Esophagus muscularis mucosa (tissue), 4 donors: Measurements from ENCODE around the gene OTX2. TPM values are rescaled to one million over a fixed set of nuclear protein-coding genes. Genes with fewer than 3 reads are reported as not detected.

ENCODE experiments used
- DNase-seq: peaks from one replicate; pipeline ENCODE4 v3.0.0-alpha.2; 2017; ENCODE audit errors: extremely low spot score
- H3K27ac ChIP-seq, 4 donors: fragments of 200-600 bp; sonication (generic); replicated peaks in 1 of 4; 1 replicate in 3 of 4; 2 replicates in 1 of 4; pipeline ENCODE4 v1.5.1; 2016 to 2019; ENCODE audit warnings: mild to moderate bottlenecking in 1 of 4
- H3K27me3 ChIP-seq, 4 donors: fragments of 200-600 bp; sonication (generic); one replicate each; pipeline versions ENCODE4 v1.5.1 to v1.6.0; 2016 to 2019
- H3K36me3 ChIP-seq, 4 donors: fragments of 200-600 bp; sonication (generic); one replicate each; pipeline ENCODE4 v1.5.1; 2016 to 2019
- H3K4me1 ChIP-seq, 4 donors: fragments of 200-600 bp; sonication (generic); one replicate each; pipeline ENCODE4 v1.5.1; 2016 to 2019
- H3K4me3 ChIP-seq, 4 donors: fragments of 200-600 bp; sonication (generic); 1 replicate in 2 of 4; 2 replicates in 2 of 4; pipeline ENCODE4 v1.5.1; 2016 to 2019; ENCODE audit warnings: mild to moderate bottlenecking in 4 of 4, moderate library complexity in 1 of 4
- H3K9me3 ChIP-seq, 4 donors: fragments of 200-600 bp; sonication (generic); 1 replicate in 3 of 4; 2 replicates in 1 of 4; pipeline ENCODE4 v1.5.1; 2016 to 2019
- EP300 ChIP-seq: sonication (generic); formaldehyde crosslinking; IDR thresholded peaks from one replicate; pipeline ENCODE4 v1.6.1; 2017; ENCODE audit warnings: antibody characterized with exemption
- POLR2A ChIP-seq: fragments of 450-650 bp; IDR thresholded peaks from one replicate; pipeline ENCODE4 v1.6.1; 2017; ENCODE audit warnings: antibody characterized with exemption, moderate library complexity, mild to moderate bottlenecking, low read depth
- POLR2AphosphoS5 ChIP-seq, 2 donors: sonication (generic); formaldehyde crosslinking; IDR thresholded peaks; one replicate each; pipeline ENCODE4 v1.6.1; 2017; ENCODE audit warnings: antibody characterized with exemption in 2 of 2
- WGBS: methylation state at CpG from one replicate; pipeline ENCODE4 v1.1.5; 2018; 5-methylcytosine and 5-hydroxymethylcytosine counted together
- intact Hi-C: fragments of 100-400 bp; cut with DNase I; formaldehyde crosslinking; loops from one replicate; pipeline ENCODE4 v1.15.1; 2023
- total RNA-seq, 4 donors: library from RNA; depleted of rRNA; stranded (reverse); fragments of >200 nt; gene quantifications; one replicate each; pipeline versions ENCODE4 v1.1.0 to v1.2.1, GENCODE V29; 2016
- TF ChIP-seq, protein P1 (sequence below), 3 experiments: fragments of 200-600 bp in 2 of 3; fragments of 450-650 bp in 1 of 3; sonication (generic) in 2 of 3; IDR thresholded peaks; one replicate each; pipeline ENCODE4 v1.5.1; 2017 to 2019; ENCODE audit warnings: antibody characterized with exemption in 3 of 3, mild to moderate bottlenecking in 2 of 3, moderate library complexity in 1 of 3

Gene OTX2
- total RNA-seq, 4 donors from 2014 or later = not detected

DNA sequence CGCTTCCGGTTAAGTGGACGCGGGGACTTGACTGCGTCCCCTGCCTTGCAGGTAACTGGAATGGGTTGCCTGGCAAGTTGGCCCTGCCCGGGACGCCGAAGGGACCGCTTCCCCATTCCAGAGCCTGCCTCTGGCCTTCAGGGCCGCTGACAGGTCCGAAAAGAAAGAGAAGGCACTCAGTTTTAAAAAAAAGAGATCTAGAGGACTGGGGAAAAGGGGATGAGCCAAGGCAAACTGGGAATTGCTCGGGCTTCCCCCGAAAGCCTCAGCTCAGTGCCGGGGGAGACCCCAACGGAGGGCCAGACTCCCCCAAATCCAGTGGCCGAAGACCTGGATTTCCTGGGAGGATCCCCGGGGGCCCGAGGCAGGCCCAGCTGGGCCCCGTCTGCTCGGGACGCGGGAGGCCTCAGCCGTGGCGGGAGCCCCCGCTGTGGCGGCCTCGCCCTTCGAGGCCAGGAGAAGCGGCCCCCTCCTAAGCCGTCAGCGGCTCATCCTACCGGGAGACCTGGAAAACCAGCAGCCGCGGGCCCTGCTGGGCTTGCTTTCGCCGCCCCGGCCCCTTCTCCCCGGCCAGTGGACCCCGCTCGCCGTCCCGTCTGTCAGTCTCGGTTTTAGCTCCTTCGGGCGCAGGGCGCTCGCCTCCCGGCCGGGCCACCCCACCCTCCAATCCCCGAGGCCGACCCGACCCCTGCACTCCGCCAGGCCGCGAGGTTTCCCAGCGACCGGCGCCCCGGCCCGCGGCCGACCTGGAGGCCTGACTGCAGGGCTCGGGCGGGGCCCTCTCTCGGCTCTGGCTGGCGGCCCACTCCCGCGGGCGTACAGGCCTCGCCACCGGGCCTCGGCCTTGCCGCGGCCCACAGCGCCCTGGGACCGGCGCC, 12.5 kb downstream of the OTX2 start:
- TF ChIP-seq, protein P1, sequence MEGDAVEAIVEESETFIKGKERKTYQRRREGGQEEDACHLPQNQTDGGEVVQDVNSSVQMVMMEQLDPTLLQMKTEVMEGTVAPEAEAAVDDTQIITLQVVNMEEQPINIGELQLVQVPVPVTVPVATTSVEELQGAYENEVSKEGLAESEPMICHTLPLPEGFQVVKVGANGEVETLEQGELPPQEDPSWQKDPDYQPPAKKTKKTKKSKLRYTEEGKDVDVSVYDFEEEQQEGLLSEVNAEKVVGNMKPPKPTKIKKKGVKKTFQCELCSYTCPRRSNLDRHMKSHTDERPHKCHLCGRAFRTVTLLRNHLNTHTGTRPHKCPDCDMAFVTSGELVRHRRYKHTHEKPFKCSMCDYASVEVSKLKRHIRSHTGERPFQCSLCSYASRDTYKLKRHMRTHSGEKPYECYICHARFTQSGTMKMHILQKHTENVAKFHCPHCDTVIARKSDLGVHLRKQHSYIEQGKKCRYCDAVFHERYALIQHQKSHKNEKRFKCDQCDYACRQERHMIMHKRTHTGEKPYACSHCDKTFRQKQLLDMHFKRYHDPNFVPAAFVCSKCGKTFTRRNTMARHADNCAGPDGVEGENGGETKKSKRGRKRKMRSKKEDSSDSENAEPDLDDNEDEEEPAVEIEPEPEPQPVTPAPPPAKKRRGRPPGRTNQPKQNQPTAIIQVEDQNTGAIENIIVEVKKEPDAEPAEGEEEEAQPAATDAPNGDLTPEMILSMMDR (IDR thresholded peaks at IDR 0.05) = no peak
- TF ChIP-seq POLR2A (no peak), EP300 (no peak), POLR2AphosphoS5 (IDR thresholded peaks at IDR 0.05) (no peak)
- H3K9me3 ChIP-seq = no peaks in the 10 kb centered on the region
- H3K36me3 ChIP-seq = no peaks in the 10 kb centered on the region
- H3K4me1 ChIP-seq = peaks cover 15 to 33% (median 32%) of the 10 kb centered on the region in 4 donors
- peak overlapping the region; percentile 39 to 48 (median 42) for H3K4me3 ChIP-seq
- H3K27ac ChIP-seq = no peak overlapping the region
- peak; percentile 91 for DNase-seq
- WGBS = 4% methylated on average over 16 of the region's 77 CpGs
- intact Hi-C loops = no loop called here
- H3K27me3 ChIP-seq = peaks cover 0 to 98% (median 66%) of the 10 kb centered on the region in 4 donors

DNA sequence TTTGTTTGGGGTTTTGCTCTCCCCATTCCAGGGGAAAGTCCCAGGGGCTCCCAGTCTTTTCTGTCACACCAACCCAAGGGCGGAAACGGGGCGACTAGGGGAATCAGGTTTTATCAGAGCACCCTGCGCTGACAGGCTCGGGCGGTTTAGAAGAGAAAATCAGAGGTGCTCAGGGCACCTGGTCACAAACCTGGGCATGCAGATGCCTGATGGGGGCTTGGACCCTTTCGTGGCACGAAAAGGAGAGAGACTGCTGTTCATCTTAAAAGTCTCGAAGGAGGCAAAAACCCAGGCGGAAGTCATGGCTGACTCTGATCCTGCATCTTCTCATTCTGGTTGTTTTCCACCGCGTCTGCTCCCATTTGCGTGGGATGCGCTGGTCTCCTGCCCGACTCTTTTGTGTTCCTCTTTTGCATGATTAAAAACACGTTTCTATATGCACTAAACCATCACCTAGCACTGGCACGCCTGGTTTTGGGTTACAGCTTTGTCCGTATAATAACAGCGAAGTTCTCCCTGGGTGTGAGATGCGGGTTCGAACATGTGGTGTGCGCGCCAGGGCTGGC, 13.2 kb downstream of the OTX2 start:
- intact Hi-C loops = no loop called here
- Histone ChIP-seq H3K9me3 (no peaks in the 10 kb centered on the region), H3K4me3 (peak overlapping the region; percentile 39 to 48 (median 42)), H3K27me3 (peaks cover 0 to 98% (median 65%) of the 10 kb centered on the region in 4 donors), H3K27ac (no peak overlapping the region), H3K36me3 (no peaks in the 10 kb centered on the region), H3K4me1 (peaks cover 15 to 33% (median 32%) of the 10 kb centered on the region in 4 donors)
- WGBS = 8% methylated on average over 19 of the region's 23 CpGs
- DNase-seq = no peak
- TF ChIP-seq POLR2AphosphoS5 (IDR thresholded peaks at IDR 0.05) = no peak
- TF ChIP-seq EP300 = no peak
- TF ChIP-seq, protein P1 (IDR thresholded peaks at IDR 0.05) = no peak
- TF ChIP-seq POLR2A = no peak

DNA sequence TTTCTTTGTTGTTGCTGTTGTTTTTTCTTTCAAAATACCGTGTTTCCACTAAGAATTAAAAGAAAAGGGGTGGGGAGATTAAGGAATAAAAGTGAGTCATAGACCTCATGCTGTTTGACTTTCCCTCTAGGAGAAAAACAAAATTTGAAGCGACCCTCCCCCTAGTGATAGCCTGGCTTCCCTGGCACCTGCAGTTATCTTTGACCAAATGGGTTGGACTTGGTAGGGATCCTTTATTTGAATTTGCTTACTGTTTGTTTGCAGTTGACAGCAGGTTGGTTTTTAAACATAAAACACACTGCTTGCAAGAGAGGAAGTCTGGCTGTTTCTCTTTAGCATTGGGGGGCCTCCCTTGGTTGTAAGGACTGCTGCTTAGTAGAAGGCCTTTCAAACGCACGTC, 14.0 kb downstream of the OTX2 start:
- H3K4me3 ChIP-seq = no peak overlapping the region
- no peaks in the 10 kb centered on the region for H3K9me3 ChIP-seq
- no peak overlapping the region for H3K27ac ChIP-seq
- no peaks in the 10 kb centered on the region for H3K36me3 ChIP-seq
- DNase-seq = no peak
- peaks cover 15 to 33% (median 32%) of the 10 kb centered on the region in 4 donors for H3K4me1 ChIP-seq
- intact Hi-C loops = no loop called here
- H3K27me3 ChIP-seq = peaks cover 0 to 96% (median 63%) of the 10 kb centered on the region in 4 donors
- TF ChIP-seq POLR2AphosphoS5 (IDR thresholded peaks at IDR 0.05) = no peak
- TF ChIP-seq, protein P1 (IDR thresholded peaks at IDR 0.05) = no peak
- TF ChIP-seq EP300 = no peak
- TF ChIP-seq POLR2A = no peak
- WGBS = 42% methylated on average over 4 of the region's 4 CpGs

DNA sequence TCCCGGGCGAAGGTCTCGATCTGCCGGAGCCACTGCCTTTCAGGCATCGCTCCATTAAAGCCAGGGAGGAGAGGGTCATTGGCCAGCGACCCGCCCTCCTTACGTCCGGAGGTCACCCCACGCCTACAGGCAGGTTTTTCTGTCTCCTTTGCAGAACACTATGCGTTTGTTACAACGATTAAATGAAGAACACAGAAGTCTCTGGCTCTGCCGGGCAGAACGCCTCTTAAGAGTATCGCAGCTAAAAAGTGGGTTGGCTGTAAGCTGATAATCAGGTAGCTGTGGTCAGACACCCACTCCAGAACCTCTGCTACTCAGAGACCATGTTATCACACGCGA, 15.0 kb downstream of the OTX2 start:
- H3K4me3 ChIP-seq = no peak overlapping the region
- peaks cover 0 to 89% (median 61%) of the 10 kb centered on the region in 4 donors for H3K27me3 ChIP-seq
- DNase-seq = peak; percentile 78
- 15% methylated on average over 15 of the region's 17 CpGs for WGBS
- TF ChIP-seq POLR2A (no peak), POLR2AphosphoS5 (IDR thresholded peaks at IDR 0.05) (no peak), EP300 (no peak)
- TF ChIP-seq, protein P1 (IDR thresholded peaks at IDR 0.05) = no peak
- H3K4me1 ChIP-seq = peaks cover 15 to 33% (median 32%) of the 10 kb centered on the region in 4 donors
- no peak overlapping the region for H3K27ac ChIP-seq
- intact Hi-C loops = no loop called here
- H3K9me3 ChIP-seq = no peaks in the 10 kb centered on the region
- H3K36me3 ChIP-seq = no peaks in the 10 kb centered on the region
